ENCODE data around the gene VWA8.
"Not testable (repeated sequence)": the region's sequence is repeated elsewhere in the genome, so short reads cannot be mapped to it uniquely, and the experiment has no call there.

Gene VWA8

DNA sequence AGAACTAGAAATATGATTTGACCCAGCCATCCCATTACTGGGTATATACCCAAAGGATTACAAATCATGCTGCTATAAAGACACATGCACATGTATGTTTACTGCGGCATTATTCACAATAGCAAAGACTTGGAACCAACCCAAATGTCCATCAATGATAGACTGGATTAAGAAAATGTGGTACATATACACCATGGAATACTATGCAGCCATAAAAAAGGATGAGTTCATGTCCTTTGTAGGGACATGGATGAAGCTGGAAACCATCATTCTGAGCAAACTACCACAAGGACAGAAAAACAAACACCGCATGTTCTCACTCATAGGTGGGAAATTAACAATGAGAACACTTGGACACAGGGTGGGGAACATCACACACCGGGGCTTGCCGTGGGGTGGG lies 38.0 kb downstream of the VWA8 start:
- not testable (repeated sequence) for DNase-seq (ENCODE audit: low spot score)

GRCh38 chr13:41919741-41920487 lies 41.0 kb downstream of the VWA8 start:
- no peak for DNase-seq (ENCODE audit: low spot score)

- no peak for DNase-seq (ENCODE audit: low spot score)
Measured at GRCh38 chr13:41919031-41919740, 41.7 kb downstream of the VWA8 start.

GRCh38 chr13:41917641-41918040 lies 43.3 kb downstream of the VWA8 start:
- DNase-seq (ENCODE audit: low spot score), result peak; percentile 39

DNA sequence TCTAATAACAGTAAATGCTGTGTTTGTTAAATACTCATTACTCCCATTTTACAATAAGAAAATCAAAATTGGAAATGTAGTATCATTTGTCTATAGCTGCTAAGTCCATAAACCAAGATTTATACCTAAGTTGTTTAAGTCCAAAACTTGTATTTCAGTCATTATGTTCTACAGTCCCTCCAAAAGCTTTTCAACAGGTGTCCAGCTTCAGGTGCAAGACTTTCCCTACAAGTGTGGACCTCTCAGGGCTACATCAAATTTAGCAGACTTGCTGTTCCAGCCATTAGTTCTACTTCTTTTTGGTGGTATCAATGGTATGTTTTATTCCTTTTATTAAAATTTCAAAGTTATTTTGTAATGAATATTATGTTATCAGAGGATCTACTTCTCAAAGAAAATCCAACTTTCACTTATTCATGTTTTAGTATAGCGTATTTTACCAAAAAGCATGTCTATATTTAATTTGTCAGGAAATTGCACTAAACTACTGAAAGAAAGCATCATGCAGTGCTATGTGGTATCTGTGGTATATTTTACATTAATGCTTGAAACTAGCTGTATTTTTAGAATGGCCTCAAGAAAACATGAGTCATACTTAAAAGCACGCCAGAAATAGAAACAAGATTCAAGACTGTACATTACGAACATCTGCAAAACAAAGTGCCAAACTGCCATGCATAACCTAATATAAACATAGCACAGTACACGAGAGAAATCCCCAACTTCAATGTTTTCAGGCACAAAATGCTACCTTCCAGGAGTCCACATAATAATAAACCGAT lies 44.5 kb downstream of the VWA8 start:
- peak; percentile 15 for DNase-seq (ENCODE audit: low spot score)

DNA sequence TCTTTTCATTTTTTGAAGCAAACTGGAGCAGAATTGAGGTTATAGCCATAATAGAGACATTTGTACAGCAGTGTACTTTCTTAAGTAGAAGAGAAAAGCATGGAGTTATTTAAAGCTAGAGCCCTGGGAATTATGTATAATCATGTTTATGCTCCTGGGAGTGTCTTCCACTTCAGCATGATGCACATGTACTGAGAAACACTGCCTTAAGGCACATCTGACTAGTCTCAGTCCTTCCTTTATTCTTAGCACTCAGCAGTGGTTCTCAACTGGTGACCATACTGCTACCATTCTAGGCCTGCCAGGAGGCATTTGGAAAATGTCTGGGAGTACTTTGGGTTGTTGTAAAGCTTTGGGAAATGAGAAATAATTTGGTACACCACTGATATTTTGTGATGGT lies 45.8 kb downstream of the VWA8 start:
- DNase-seq (ENCODE audit: low spot score), result no peak

GRCh38 chr13:41914552-41914951 lies 46.4 kb downstream of the VWA8 start:
- DNase-seq (ENCODE audit: low spot score), result no peak

GRCh38 chr13:41909506-41909905 lies 51.4 kb downstream of the VWA8 start:
- peak; percentile 21 for DNase-seq (ENCODE audit: low spot score)

DNA sequence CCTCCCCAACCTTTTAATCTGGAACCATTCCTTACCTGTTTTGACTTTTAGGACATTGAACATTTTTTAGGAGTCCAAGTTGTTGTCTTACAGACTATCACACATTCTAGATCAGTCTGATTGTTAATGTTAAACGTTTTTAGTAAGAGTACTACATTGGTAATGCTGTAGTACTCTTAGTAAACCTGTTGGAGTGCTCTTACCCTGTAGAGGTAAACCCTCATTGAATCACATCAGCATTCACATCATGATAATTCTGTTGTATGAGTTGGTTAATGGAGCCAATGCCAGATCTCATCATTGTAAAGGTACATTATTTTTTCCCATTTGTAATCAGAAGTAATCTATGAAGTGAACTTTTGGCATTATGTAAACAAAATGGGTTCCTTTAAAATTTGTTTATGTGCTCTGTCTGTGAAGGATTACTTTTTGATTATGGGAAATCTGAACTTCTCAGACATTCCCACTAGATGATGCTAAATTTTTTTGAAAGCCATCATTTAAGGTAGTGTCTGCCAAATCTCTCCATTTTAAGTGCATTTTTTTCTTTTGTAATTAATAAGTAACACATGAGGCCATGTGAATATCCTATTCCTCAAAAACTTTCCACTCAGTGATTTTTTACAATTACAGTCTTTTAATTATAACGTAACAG lies 55.2 kb downstream of the VWA8 start:
- DNase-seq (ENCODE audit: low spot score), result peak; percentile 66

DNA sequence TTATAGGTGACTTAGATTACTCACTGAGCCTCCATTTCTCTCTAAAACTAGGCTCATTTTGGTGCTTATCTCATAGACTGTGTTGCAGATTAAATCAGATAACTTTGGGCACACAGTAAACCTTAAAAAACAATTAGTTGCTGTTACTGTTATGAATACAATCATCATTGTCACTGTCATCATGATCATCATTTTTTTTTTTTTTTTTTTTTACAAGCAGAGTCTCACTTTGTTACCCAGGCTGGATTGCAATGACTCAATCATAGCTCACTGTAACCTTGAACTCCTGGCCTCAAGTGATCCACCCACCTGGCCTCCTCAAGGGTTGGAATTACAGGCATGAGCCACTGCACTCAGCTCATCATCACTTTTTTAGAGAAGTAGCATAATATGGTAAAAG lies 60.0 kb downstream of the VWA8 start:
- peak; percentile 38 for DNase-seq (ENCODE audit: low spot score)

DNA sequence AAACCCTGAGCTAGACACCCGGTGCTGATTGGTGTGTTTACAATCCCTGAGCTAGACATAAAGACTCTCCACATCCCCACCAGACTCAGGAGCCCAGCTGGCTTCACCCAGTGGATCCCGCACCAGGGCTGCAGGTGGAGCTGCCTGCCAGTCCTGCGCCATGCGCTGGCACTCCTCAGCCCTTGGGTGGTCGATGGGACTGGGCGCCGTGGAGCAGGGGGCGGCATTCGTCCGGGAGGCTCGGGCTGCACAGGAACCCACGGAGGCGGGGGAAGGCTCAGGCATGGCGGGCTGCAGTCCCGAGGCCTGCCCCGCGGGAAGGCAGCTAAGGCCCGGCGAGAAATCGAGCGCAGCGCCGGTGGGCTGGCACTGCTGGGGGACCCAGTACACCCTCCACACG lies 62.5 kb downstream of the VWA8 start:
- not testable (repeated sequence) for DNase-seq (ENCODE audit: low spot score)

DNA sequence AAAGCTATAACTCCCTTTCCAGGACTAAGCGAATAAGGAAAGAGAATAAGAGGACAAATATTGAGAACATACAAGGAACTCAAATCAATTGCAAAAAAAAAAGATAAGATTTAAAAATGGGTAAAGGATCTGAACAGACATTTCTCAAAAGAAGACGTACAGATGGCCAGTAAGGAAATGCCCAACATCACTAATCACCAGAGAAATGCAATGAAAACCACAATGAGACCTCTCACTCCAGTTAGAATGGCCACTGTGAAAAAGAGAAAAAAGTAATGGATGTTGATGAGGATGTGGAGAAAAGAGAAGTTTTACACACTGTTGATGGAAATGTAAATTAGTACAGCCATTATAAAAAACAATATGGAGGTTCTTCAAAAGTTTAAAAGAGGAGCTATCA lies 63.8 kb downstream of the VWA8 start:
- DNase-seq (ENCODE audit: low spot score), result no peak

- DNase-seq (ENCODE audit: low spot score), result no peak
Measured at GRCh38 chr13:41895478-41895877, 65.4 kb downstream of the VWA8 start.

DNA sequence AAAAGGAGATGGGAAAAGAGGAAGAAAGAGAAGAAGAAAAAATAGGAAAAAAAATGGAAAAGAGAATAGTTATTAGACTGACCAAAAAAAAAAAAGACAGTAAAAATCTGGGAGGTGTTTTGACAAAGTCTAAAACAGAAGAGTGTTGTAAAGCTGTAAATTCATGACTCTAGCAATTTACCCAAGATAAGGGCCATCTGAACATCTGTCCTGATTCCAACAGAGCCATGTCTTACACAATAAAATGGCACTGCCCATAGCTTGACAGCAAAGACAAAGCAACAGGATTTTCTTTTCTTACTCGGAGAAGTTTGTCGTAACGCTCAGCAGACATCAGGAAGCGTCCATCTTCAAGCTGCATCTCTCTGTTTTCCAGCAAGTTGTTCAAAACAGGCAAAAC lies 69.8 kb downstream of the VWA8 start:
- DNase-seq (ENCODE audit: low spot score), result no peak

DNA sequence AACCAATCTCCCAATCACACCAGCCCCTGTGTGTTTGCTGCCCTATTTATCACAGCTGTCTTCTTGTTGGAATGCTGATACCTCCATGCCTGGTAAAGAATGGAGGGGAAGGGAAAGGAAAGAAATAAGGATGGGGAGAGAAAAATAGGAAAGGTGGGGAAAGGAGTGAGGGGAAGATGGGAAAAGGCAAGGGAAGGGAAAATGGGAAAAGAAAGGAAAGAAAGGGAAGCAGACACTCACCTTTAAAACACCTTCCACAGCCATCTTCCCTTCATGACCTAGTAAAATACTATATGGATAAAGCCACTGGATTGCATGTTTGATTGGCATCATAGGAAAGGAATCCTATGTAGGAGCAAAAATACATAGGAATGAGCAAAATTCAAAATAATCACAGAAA lies 77.8 kb downstream of the VWA8 start:
- DNase-seq (ENCODE audit: low spot score), result no peak

GRCh38 chr13:41881890-41882289 lies 79.0 kb downstream of the VWA8 start:
- not testable (repeated sequence) for DNase-seq (ENCODE audit: low spot score)

DNA sequence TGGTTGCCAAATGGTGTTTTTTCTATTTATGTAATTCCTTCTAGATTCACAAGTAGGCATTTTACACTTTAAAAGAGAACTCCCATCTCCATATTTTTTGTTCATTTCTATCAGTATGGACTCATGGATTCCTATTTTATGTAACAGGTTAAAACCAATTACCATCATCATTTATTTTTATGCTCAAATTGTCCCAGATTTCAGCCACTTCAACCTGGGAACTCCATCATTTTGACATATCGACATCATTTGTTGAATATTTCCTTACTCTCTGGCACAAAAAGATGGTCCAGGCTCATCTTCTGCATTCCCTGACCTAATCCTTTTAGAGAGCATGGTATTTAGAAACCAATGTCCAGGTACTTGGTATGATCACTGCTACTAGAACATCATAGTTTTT lies 79.9 kb downstream of the VWA8 start:
- DNase-seq (ENCODE audit: low spot score), result no peak

- DNase-seq (ENCODE audit: low spot score), result no peak
Measured at GRCh38 chr13:41864658-41865057, 96.3 kb downstream of the VWA8 start.

DNA sequence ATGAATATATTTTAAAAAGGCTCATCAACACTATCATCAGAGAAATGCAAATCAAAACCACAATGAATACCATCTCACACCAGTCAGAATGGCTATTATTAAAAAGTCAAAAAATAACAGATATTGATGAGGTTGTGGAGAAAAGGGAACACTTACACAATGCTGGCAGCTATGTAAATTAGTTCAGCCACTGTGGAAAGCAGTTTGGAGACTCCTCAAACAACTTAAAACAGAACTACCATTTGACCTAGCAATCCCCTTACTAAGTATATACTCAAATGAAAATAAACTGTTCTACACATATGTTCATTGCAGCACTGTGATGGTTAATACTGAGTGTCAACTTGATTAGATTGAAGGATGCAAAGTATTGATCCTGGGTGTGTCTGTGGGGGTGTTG lies 98.2 kb downstream of the VWA8 start:
- not testable (repeated sequence) for DNase-seq (ENCODE audit: low spot score)

- no peak for DNase-seq (ENCODE audit: low spot score)
Measured at GRCh38 chr13:41859565-41859964, 101.3 kb downstream of the VWA8 start.

- no peak for DNase-seq (ENCODE audit: low spot score)
Measured at GRCh38 chr13:41858780-41859179, 102.1 kb downstream of the VWA8 start.

- no peak for DNase-seq (ENCODE audit: low spot score)
Measured at GRCh38 chr13:41854758-41855157, 106.2 kb downstream of the VWA8 start.
